ENCODE data around the gene ITGA2B. TPM values are rescaled to one million over a fixed set of nuclear protein-coding genes. Genes with fewer than 3 reads are reported as not detected.
"Not testable (repeated sequence)": the region's sequence is repeated elsewhere in the genome, so short reads cannot be mapped to it uniquely, and the experiment has no call there.

ITGA2B gene
- total and polyA plus RNA-seq, 2 experiments from 2014 or later, result 0.77 to 3.6 TPM

DNA sequence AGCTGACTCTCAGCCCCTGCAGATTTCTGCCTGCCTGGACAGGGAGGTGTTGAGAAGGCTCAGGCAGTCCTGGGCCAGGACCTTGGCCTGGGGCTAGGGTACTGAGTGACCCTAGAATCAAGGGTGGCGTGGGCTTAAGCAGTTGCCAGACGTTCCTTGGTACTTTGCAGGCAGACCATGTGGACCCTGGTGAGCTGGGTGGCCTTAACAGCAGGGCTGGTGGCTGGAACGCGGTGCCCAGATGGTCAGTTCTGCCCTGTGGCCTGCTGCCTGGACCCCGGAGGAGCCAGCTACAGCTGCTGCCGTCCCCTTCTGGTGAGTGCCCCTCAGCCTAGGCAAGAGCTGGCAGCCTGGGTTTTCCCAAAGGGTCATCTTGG is 40.5 kb downstream of the ITGA2B start:
- Histone ChIP-seq H3K27me3 (no peaks in the 10 kb centered on the region), H3K9me3 (ENCODE audit: low read depth) (no peaks in the 10 kb centered on the region), H2AFZ (no peak overlapping the region), H3K27ac (no peak overlapping the region), H3K4me3 (no peak overlapping the region), H3K4me1 (ENCODE audit: insufficient read depth) (peaks cover 4% of the 10 kb centered on the region), H3K36me3 (replicated peaks; ENCODE audit: insufficient read depth, low read depth) (no peaks in the 10 kb centered on the region), H4K20me1 (ENCODE audit: insufficient read depth, poor library complexity, severe bottlenecking) (no peaks in the 10 kb centered on the region), H3K4me2 (no peak overlapping the region), H3K9me2 (replicated peaks; ENCODE audit: insufficient read depth) (no peaks in the 10 kb centered on the region), H3K79me2 (peaks cover 15% of the 10 kb centered on the region)
- no peak for DNase-seq (ENCODE audit: low spot score)
- WGBS (ENCODE audit: low lambda C conversion rate, missing lambda C conversion rate), result 91% methylated on average over 6 of the region's 6 CpGs
- TF ChIP-seq, protein P1, sequence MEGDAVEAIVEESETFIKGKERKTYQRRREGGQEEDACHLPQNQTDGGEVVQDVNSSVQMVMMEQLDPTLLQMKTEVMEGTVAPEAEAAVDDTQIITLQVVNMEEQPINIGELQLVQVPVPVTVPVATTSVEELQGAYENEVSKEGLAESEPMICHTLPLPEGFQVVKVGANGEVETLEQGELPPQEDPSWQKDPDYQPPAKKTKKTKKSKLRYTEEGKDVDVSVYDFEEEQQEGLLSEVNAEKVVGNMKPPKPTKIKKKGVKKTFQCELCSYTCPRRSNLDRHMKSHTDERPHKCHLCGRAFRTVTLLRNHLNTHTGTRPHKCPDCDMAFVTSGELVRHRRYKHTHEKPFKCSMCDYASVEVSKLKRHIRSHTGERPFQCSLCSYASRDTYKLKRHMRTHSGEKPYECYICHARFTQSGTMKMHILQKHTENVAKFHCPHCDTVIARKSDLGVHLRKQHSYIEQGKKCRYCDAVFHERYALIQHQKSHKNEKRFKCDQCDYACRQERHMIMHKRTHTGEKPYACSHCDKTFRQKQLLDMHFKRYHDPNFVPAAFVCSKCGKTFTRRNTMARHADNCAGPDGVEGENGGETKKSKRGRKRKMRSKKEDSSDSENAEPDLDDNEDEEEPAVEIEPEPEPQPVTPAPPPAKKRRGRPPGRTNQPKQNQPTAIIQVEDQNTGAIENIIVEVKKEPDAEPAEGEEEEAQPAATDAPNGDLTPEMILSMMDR (IDR thresholded peaks at IDR 0.05; ENCODE audit: poor library complexity), result no peak
- TF ChIP-seq EZH2 (IDR thresholded peaks at IDR 0.05; ENCODE audit: borderline replicate concordance), result no peak
- TF ChIP-seq EZH2phosphoT487 (IDR thresholded peaks at IDR 0.05; ENCODE audit: low read depth, severe bottlenecking, unreplicated experiment), result no peak

- H3K4me2 ChIP-seq, result no peak overlapping the region
- peaks cover 4% of the 10 kb centered on the region for H3K4me1 ChIP-seq (ENCODE audit: insufficient read depth)
- WGBS (ENCODE audit: low lambda C conversion rate, missing lambda C conversion rate), result 90% methylated on average over 9 of the region's 9 CpGs
- no peaks in the 10 kb centered on the region for H3K36me3 ChIP-seq (replicated peaks; ENCODE audit: insufficient read depth, low read depth)
- no peak overlapping the region for H3K27ac ChIP-seq
- H3K79me2 ChIP-seq, result peaks cover 15% of the 10 kb centered on the region
- no peak overlapping the region for H2AFZ ChIP-seq
- H4K20me1 ChIP-seq (ENCODE audit: insufficient read depth, poor library complexity, severe bottlenecking), result no peaks in the 10 kb centered on the region
- no peaks in the 10 kb centered on the region for H3K9me3 ChIP-seq (ENCODE audit: low read depth)
- TF ChIP-seq EZH2phosphoT487 (IDR thresholded peaks at IDR 0.05; ENCODE audit: low read depth, severe bottlenecking, unreplicated experiment), result no peak
- TF ChIP-seq, protein P1 (IDR thresholded peaks at IDR 0.05; ENCODE audit: poor library complexity), result no peak
- TF ChIP-seq EZH2 (IDR thresholded peaks at IDR 0.05; ENCODE audit: borderline replicate concordance), result no peak
- H3K27me3 ChIP-seq, result no peaks in the 10 kb centered on the region
- no peaks in the 10 kb centered on the region for H3K9me2 ChIP-seq (replicated peaks; ENCODE audit: insufficient read depth)
- no peak for DNase-seq (ENCODE audit: low spot score)
- H3K4me3 ChIP-seq, result no peak overlapping the region
Observed at GRCh38 chr17:44348234-44348987, 41.0 kb downstream of the ITGA2B start.

GRCh38 chr17:44347206-44348055 is 42.0 kb downstream of the ITGA2B start:
- peaks cover 15% of the 10 kb centered on the region for H3K79me2 ChIP-seq
- not testable (repeated sequence) for H3K9me2 ChIP-seq (replicated peaks; ENCODE audit: insufficient read depth); H3K4me2 ChIP-seq; H3K4me3 ChIP-seq; H3K27me3 ChIP-seq; DNase-seq (ENCODE audit: low spot score); H4K20me1 ChIP-seq (ENCODE audit: insufficient read depth, poor library complexity, severe bottlenecking); H2AFZ ChIP-seq; H3K27ac ChIP-seq; H3K4me1 ChIP-seq (ENCODE audit: insufficient read depth); H3K36me3 ChIP-seq (replicated peaks; ENCODE audit: insufficient read depth, low read depth); H3K9me3 ChIP-seq (ENCODE audit: low read depth)
- 92% methylated on average over 18 of the region's 18 CpGs for WGBS (ENCODE audit: low lambda C conversion rate, missing lambda C conversion rate)

Measured in hepatocyte (in vitro differentiated cells).